HL-60 (cell line): Measurements from ENCODE around the gene RILP.

Experiments
- DNase-seq, 2 experiments: peaks; one replicate each; pipeline ENCODE4 v3.0.0-alpha.2; 2010 to 2020; ENCODE audit warnings: low read depth in 1 of 2, low spot score in 1 of 2
- H3K27ac ChIP-seq: fragments of 250-450 bp; sonication (Bioruptor Pico); replicated peaks from 2 replicates; pipeline ENCODE4 v1.5.1; 2020; ENCODE audit warnings: mild to moderate bottlenecking, moderate library complexity
- H3K27me3 ChIP-seq: fragments of 250-450 bp; sonication (Bioruptor Pico); 2 replicates; pipeline ENCODE4 v1.5.1; 2021; ENCODE audit warnings: mild to moderate bottlenecking, moderate library complexity; ENCODE audit not compliant: insufficient read depth, poor library complexity, severe bottlenecking
- H3K4me3 ChIP-seq: replicated peaks from 2 replicates; pipeline ENCODE4 v1.5.1; 2011; ENCODE audit warnings: mild to moderate bottlenecking, control low read depth, low read length; ENCODE audit not compliant: insufficient read depth
- CTCF ChIP-seq: IDR thresholded peaks from one replicate; pipeline ENCODE4 v1.5.1; 2011; ENCODE audit warnings: low read length, control low read depth, inconsistent platforms; ENCODE audit not compliant: insufficient read depth
- GABPA ChIP-seq: IDR thresholded peaks from 2 replicates; pipeline ENCODE4 v1.6.1; 2012; ENCODE audit warnings: low read depth
- POLR2AphosphoS5 ChIP-seq: IDR thresholded peaks from 2 replicates; pipeline ENCODE4 v1.6.1; 2012; ENCODE audit warnings: low read depth
- REST ChIP-seq: IDR thresholded peaks from 2 replicates; pipeline ENCODE4 v1.6.1; 2012; ENCODE audit warnings: low read depth; ENCODE audit not compliant: insufficient replicate concordance
- SPI1 ChIP-seq: IDR thresholded peaks from 2 replicates; pipeline ENCODE4 v1.6.1; 2012; ENCODE audit warnings: low read depth, mild to moderate bottlenecking, borderline replicate concordance

Gene RILP

GRCh38 chr17:1647802-1648171 is 1.9 kb downstream of the RILP start:
- DNase-seq, result no peak
- no peak overlapping the region for H3K4me3 ChIP-seq
- H3K27me3 ChIP-seq, result no peaks in the 10 kb centered on the region
- no peak overlapping the region for H3K27ac ChIP-seq
- TF ChIP-seq CTCF, result no peak
- TF ChIP-seq REST, result no peak
- TF ChIP-seq GABPA, result no peak
- TF ChIP-seq POLR2AphosphoS5, result no peak
- TF ChIP-seq SPI1, result no peak

GRCh38 chr17:1646199-1646875 is 3.3 kb downstream of the RILP start:
- no peak overlapping the region for H3K4me3 ChIP-seq
- TF ChIP-seq POLR2AphosphoS5 (no peak), GABPA (no peak), CTCF (no peak), SPI1 (no peak), REST (no peak)
- H3K27me3 ChIP-seq, result no peaks in the 10 kb centered on the region
- no peak overlapping the region for H3K27ac ChIP-seq
- DNase-seq, result no peak

- Histone ChIP-seq H3K27ac (no peak within 1 kb of the TSS), H3K4me3 (no peak within 1 kb of the TSS), H3K27me3 (no peaks in the 10 kb centered on the region)
- DNase-seq, result no peak
- TF ChIP-seq SPI1 (no peak), CTCF (no peak), REST (no peak), POLR2AphosphoS5 (no peak), GABPA (no peak)
Observed at GRCh38 chr17:1645207-1646171, 4.2 kb downstream of the RILP start, which contains the start of gene SCARF1. Gene SCARF1 (minus strand): TSS chr17:1645732. CDS start chr17:1645697, 35 bp downstream.
